Right atrium auricular region (tissue), 2 donors: ENCODE results near the gene ARF3. TPM values are rescaled to one million over a fixed set of nuclear protein-coding genes. Genes with fewer than 3 reads are reported as not detected.
A peak's percentile ranks its signal among the peaks of the same experiment; 100 is the strongest.

Experiments used
- DNase-seq: peaks from one replicate; pipeline ENCODE4 v3.0.0-alpha.2; 2019; ENCODE audit warnings: low spot score
- H3K27ac ChIP-seq, 2 donors: fragments of 200-600 bp; sonication (generic); 1 replicate in 1 of 2; 2 replicates in 1 of 2; pipeline ENCODE4 v1.5.1; 2016 to 2019
- H3K27me3 ChIP-seq, 2 donors: fragments of 200-600 bp; sonication (generic); one replicate each; pipeline versions ENCODE4 v1.5.1 to v1.6.0; 2017 to 2019
- H3K36me3 ChIP-seq: fragments of 200-600 bp; sonication (generic); one replicate; pipeline ENCODE4 v1.5.1; 2016
- H3K4me1 ChIP-seq, 2 donors: fragments of 200-600 bp; sonication (generic); one replicate each; pipeline versions ENCODE4 v1.5.1 to v1.6.0; 2017 to 2019
- H3K4me3 ChIP-seq, 2 donors: fragments of 200-600 bp; sonication (generic); 1 replicate in 1 of 2; 2 replicates in 1 of 2; pipeline ENCODE4 v1.5.1; 2017 to 2019; ENCODE audit warnings: mild to moderate bottlenecking in 1 of 2, moderate library complexity in 1 of 2
- H3K9me3 ChIP-seq, 2 donors: fragments of 200-600 bp; sonication (generic); one replicate each; pipeline ENCODE4 v1.5.1; 2019
- total RNA-seq, 2 donors: library from RNA; depleted of rRNA; stranded (reverse); fragments of >200 nt; gene quantifications; one replicate each; pipeline ENCODE4 v1.1.0, GENCODE V29; 2016
- TF ChIP-seq, protein P1 (sequence below), 2 donors: fragments of 200-600 bp; sonication (generic); IDR thresholded peaks; one replicate each; pipeline ENCODE4 v1.5.1; 2019; ENCODE audit warnings: antibody characterized with exemption in 2 of 2

ARF3 gene
- total RNA-seq, 2 donors from 2014 or later, result 35.5 to 48.8 TPM

DNA sequence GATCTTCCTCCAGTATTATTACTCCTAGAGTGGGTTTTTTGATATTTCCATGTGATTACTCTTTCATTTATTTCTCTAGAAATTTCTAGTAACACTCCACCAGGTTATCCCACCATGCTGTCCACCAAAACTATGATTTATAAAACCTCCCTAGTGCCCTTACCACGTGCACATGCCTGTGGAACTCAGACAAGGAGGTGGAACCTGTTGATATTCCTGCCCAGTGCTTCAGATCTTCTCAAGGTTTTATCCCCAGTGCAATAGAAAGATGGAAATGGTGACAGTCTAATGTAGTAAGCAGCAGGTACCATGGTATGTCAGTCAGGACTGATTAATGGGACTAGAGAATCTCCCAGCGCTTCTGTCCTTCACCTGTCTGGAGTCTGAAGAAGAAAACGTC is 3.5 kb upstream of the ARF3 start:
- TF ChIP-seq, protein P1, sequence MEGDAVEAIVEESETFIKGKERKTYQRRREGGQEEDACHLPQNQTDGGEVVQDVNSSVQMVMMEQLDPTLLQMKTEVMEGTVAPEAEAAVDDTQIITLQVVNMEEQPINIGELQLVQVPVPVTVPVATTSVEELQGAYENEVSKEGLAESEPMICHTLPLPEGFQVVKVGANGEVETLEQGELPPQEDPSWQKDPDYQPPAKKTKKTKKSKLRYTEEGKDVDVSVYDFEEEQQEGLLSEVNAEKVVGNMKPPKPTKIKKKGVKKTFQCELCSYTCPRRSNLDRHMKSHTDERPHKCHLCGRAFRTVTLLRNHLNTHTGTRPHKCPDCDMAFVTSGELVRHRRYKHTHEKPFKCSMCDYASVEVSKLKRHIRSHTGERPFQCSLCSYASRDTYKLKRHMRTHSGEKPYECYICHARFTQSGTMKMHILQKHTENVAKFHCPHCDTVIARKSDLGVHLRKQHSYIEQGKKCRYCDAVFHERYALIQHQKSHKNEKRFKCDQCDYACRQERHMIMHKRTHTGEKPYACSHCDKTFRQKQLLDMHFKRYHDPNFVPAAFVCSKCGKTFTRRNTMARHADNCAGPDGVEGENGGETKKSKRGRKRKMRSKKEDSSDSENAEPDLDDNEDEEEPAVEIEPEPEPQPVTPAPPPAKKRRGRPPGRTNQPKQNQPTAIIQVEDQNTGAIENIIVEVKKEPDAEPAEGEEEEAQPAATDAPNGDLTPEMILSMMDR (IDR thresholded peaks at IDR 0.05), result no peak
- no peak for DNase-seq
- Histone ChIP-seq H3K4me1 (peaks cover 0 to 16% of the 10 kb centered on the region in 2 donors), H3K27me3 (no peaks in the 10 kb centered on the region), H3K9me3 (no peaks in the 10 kb centered on the region), H3K4me3 (no peak overlapping the region), H3K36me3 (no peaks in the 10 kb centered on the region), H3K27ac (no peak overlapping the region)

DNA sequence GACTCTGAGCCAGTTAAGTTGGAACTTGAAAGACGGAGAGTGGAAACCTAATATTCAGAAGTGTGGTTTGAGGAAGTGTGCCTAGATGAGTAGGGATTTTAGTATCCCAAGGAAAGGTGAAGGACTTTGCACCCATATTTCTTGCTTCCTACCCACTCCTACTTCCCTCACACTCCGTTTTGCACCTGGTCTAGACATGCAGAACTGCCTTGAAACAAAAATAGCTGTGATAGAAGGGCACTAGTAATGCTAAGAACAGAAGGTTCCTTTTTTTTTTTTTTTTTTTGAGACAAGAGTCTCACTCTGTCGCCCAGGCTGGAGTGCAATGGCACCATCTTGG is 732 bp upstream of the ARF3 start:
- peaks cover 4% of the 10 kb centered on the region for H3K36me3 ChIP-seq
- DNase-seq, result no peak
- no peaks in the 10 kb centered on the region for H3K9me3 ChIP-seq
- H3K27me3 ChIP-seq, result no peaks in the 10 kb centered on the region
- no peak overlapping the region for H3K27ac ChIP-seq
- TF ChIP-seq, protein P1 (IDR thresholded peaks at IDR 0.05), result no peak
- H3K4me3 ChIP-seq, result peak overlapping the region in 1 of 2 donors; percentile 98
- H3K4me1 ChIP-seq, result peaks cover 0 to 30% of the 10 kb centered on the region in 2 donors

DNA sequence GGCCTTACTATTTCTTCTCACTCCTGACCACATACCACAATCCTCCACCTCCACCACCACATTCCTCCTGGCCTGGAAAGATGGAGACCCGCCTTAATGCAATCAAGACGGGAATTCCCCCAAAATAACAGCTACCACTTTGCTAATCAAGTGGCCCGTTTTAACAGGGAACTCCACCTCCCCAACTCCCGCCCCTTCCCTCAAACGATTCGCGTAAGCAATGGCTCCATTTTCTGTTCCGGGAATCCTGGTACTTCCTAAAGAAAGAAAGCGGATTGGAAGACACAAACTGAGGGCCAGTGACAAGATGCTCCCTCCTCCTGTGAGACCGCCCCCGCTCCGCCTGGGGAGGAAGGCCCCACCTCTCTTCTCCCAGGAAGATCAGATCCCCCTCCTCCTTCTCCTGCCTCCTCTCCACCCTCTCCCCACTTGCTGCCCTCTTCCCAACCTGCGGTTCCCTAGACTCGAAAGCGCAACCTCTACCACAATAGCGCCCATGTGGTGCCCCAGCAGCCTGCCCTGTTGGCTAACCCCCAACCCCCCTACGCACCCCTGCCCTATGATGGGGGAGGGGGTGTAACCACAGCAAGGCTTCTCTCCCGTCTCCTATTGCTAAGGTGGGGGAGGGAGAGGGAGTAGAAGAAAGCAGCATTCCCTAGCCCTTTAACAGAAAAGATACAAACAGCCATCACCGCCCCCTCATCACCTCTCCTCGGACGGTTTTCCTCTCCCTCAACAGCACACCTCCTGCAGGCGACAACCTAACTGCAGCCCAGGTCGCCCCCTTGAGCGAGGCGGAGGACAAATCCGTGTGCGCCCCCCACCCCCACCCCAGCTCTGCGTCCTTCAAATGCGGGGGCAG is 777 bp downstream of the ARF3 start:
- no peaks in the 10 kb centered on the region for H3K9me3 ChIP-seq
- TF ChIP-seq, protein P1 (IDR thresholded peaks at IDR 0.05), result no peak

DNA sequence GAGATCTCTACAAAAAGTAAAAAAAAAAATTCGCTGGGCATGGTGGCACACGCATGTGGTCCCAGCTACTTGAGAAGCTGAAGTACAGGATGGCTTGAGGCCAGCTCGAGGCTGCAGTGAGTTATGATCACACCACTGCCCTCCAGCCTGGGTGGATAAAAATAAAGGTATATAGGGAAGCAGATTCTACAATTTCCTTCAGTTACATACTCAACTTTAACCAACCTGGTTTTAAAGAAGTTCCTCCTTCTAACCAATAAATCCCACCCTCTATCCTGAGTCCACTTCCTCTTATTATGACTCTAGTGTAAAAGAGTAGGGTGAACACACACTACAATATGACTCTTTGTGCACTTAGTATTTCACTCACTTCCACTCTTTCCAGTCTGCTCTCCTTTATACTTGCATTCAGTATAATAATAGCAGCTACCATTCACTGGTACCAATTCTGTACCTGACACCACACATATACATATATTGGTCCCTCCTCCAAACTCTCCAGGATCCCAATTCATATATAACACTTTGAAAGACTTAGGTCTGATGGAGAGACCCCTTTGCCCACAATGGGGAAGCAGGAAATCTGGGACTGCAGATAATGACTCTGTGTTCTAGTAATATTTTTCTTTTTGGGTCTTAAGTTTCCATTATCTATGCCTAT is 2.3 kb downstream of the ARF3 start:
- Histone ChIP-seq H3K36me3 (peaks cover 7% of the 10 kb centered on the region), H3K27ac (no peak overlapping the region), H3K4me1 (peaks cover 0 to 30% of the 10 kb centered on the region in 2 donors), H3K9me3 (no peaks in the 10 kb centered on the region), H3K4me3 (no peak overlapping the region), H3K27me3 (no peaks in the 10 kb centered on the region)
- TF ChIP-seq, protein P1 (IDR thresholded peaks at IDR 0.05), result no peak
- no peak for DNase-seq

More for the DNA sequence above, 777 bp downstream of the ARF3 start:
- H3K36me3 ChIP-seq, result peaks cover 7% of the 10 kb centered on the region
- H3K4me3 ChIP-seq, result peak overlapping the region; percentile 89 to 98
- H3K27ac ChIP-seq, result peak overlapping the region; percentile 80 to 86
- no peaks in the 10 kb centered on the region for H3K27me3 ChIP-seq
- peaks cover 0 to 30% of the 10 kb centered on the region in 2 donors for H3K4me1 ChIP-seq
- peak; percentile 91 for DNase-seq

DNA sequence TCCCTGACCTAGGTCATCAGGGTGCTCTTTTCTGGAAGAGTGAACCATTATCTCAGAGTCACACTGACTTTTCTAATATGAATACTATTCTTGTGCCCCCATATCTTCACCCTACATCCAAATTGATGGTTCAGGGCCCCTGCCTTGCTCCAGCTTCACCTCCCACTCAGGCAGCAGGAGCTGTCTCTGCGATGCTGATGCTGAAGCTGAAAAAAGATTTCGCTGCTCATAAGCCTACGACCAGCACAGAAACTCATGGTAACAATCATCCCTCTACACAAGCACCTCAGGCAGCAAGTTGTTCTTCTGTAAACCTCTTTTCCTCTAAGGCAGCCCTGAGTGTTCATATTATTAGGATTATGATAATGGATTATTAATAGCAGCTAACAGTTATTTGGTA is 3.2 kb downstream of the ARF3 start:
- Histone ChIP-seq H3K27ac (no peak overlapping the region), H3K9me3 (no peaks in the 10 kb centered on the region), H3K27me3 (no peaks in the 10 kb centered on the region), H3K4me1 (peaks cover 0 to 30% of the 10 kb centered on the region in 2 donors), H3K36me3 (peaks cover 7% of the 10 kb centered on the region), H3K4me3 (no peak overlapping the region)
- TF ChIP-seq, protein P1 (IDR thresholded peaks at IDR 0.05), result no peak
- DNase-seq, result no peak
